HTR-8/SVneo (cell line): ENCODE data around the gene INTS1.
"Not testable (repeated sequence)": the region's sequence is repeated elsewhere in the genome, so short reads cannot be mapped to it uniquely, and the experiment has no call there.

Experiments used
- DNase-seq: peaks from one replicate; pipeline ENCODE4 v3.0.0; 2011; ENCODE audit warnings: low spot score, mixed read lengths; ENCODE audit not compliant: insufficient read length
- FAIRE-seq: peaks from 2 replicates; lab custom pipeline; 2011; peaks lifted over from hg19 to GRCh38; lab: Jason Lieb, UNC

INTS1 gene

GRCh38 chr7:1452205-1452604, 52.0 kb downstream of the INTS1 start:
- FAIRE-seq (no peak), DNase-seq (no peak)

GRCh38 chr7:1450987-1451386, 53.2 kb downstream of the INTS1 start:
- FAIRE-seq (no peak), DNase-seq (no peak)

GRCh38 chr7:1450431-1450830, 53.8 kb downstream of the INTS1 start:
- DNase-seq = no peak
- no peak for FAIRE-seq

GRCh38 chr7:1449951-1450350, 54.2 kb downstream of the INTS1 start:
- DNase-seq (no peak), FAIRE-seq (no peak)

- FAIRE-seq = no peak
Observed at GRCh38 chr7:1449501-1449900, 54.7 kb downstream of the INTS1 start.

GRCh38 chr7:1448958-1449357, 55.2 kb downstream of the INTS1 start:
- DNase-seq (no peak), FAIRE-seq (no peak)

More at GRCh38 chr7:1449501-1449900, 54.7 kb downstream of the INTS1 start:
- DNase-seq = no peak

GRCh38 chr7:1447551-1448244, 56.5 kb downstream of the INTS1 start:
- FAIRE-seq = no peak

GRCh38 chr7:1447112-1447511, 57.1 kb downstream of the INTS1 start:
- DNase-seq = no peak
- no peak for FAIRE-seq

More at GRCh38 chr7:1447551-1448244, 56.5 kb downstream of the INTS1 start:
- DNase-seq = no peak

GRCh38 chr7:1446620-1447032, 57.6 kb downstream of the INTS1 start:
- DNase-seq (no peak), FAIRE-seq (no peak)

- DNase-seq = not testable (repeated sequence)
- FAIRE-seq = peak; percentile 94
Observed at GRCh38 chr7:1446026-1446425, 58.2 kb downstream of the INTS1 start.

GRCh38 chr7:1445341-1445740, 58.8 kb downstream of the INTS1 start:
- DNase-seq (no peak), FAIRE-seq (no peak)

- FAIRE-seq (no peak), DNase-seq (no peak)
Observed at GRCh38 chr7:1444925-1445322, 59.3 kb downstream of the INTS1 start.

- FAIRE-seq (no peak), DNase-seq (no peak)
Observed at GRCh38 chr7:1444214-1444924, 59.8 kb downstream of the INTS1 start.

- FAIRE-seq, DNase-seq: not testable (repeated sequence)
Observed at GRCh38 chr7:1443587-1444200, 60.5 kb downstream of the INTS1 start.

- DNase-seq (no peak), FAIRE-seq (peak; percentile 44)
Observed at GRCh38 chr7:1442355-1443124, 61.6 kb downstream of the INTS1 start.

GRCh38 chr7:1441615-1442354, 62.4 kb downstream of the INTS1 start:
- FAIRE-seq = no peak

GRCh38 chr7:1440620-1441019, 63.6 kb downstream of the INTS1 start:
- DNase-seq = no peak
- no peak for FAIRE-seq

More at GRCh38 chr7:1441615-1442354, 62.4 kb downstream of the INTS1 start:
- no peak for DNase-seq

- DNase-seq = no peak
Observed at GRCh38 chr7:1439373-1440363, 64.5 kb downstream of the INTS1 start.

GRCh38 chr7:1438821-1439220, 65.4 kb downstream of the INTS1 start:
- FAIRE-seq (no peak), DNase-seq (no peak)

More at GRCh38 chr7:1439373-1440363, 64.5 kb downstream of the INTS1 start:
- FAIRE-seq = peak; percentile 100
